Measurements from ENCODE around the gene GRIPAP1. TPM values are rescaled to one million over a fixed set of nuclear protein-coding genes. Genes with fewer than 3 reads are reported as not detected.
"Not testable (repeated sequence)": the region's sequence is repeated elsewhere in the genome, so short reads cannot be mapped to it uniquely, and the experiment has no call there.

Gene GRIPAP1
- total RNA-seq, 2 donors from 2014 or later = 32.0 to 36.9 TPM

- Histone ChIP-seq H3K4me3 (no peak overlapping the region), H3K36me3 (no peaks in the 10 kb centered on the region)
Observed at GRCh38 chrX:48992341-48992740, 9.7 kb downstream of the GRIPAP1 start.

GRCh38 chrX:48989483-48989882, 12.6 kb downstream of the GRIPAP1 start:
- DNase-seq = no peak
- H3K27ac ChIP-seq = no peak overlapping the region
- H3K4me1 ChIP-seq = no peaks in the 10 kb centered on the region
- H3K27me3 ChIP-seq = no peaks in the 10 kb centered on the region
- no peak overlapping the region for H3K4me3 ChIP-seq
- intact Hi-C loops (cut with DNase I) = no loop called here
- no peaks in the 10 kb centered on the region for H3K36me3 ChIP-seq
- no peaks in the 10 kb centered on the region for H3K9me3 ChIP-seq
- H3K9ac ChIP-seq (ENCODE audit: low read depth in 2 of 2, low read length in 2 of 2) = no peak overlapping the region
- TF ChIP-seq, protein P1, sequence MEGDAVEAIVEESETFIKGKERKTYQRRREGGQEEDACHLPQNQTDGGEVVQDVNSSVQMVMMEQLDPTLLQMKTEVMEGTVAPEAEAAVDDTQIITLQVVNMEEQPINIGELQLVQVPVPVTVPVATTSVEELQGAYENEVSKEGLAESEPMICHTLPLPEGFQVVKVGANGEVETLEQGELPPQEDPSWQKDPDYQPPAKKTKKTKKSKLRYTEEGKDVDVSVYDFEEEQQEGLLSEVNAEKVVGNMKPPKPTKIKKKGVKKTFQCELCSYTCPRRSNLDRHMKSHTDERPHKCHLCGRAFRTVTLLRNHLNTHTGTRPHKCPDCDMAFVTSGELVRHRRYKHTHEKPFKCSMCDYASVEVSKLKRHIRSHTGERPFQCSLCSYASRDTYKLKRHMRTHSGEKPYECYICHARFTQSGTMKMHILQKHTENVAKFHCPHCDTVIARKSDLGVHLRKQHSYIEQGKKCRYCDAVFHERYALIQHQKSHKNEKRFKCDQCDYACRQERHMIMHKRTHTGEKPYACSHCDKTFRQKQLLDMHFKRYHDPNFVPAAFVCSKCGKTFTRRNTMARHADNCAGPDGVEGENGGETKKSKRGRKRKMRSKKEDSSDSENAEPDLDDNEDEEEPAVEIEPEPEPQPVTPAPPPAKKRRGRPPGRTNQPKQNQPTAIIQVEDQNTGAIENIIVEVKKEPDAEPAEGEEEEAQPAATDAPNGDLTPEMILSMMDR (IDR thresholded peaks at IDR 0.05) = no peak

More at GRCh38 chrX:48992341-48992740, 9.7 kb downstream of the GRIPAP1 start:
- H3K9ac ChIP-seq (ENCODE audit: low read depth in 2 of 2, low read length in 2 of 2) = no peak overlapping the region
- no peaks in the 10 kb centered on the region for H3K9me3 ChIP-seq
- no peaks in the 10 kb centered on the region for H3K27me3 ChIP-seq
- intact Hi-C loops (cut with DNase I) = no loop called here
- no peak overlapping the region for H3K27ac ChIP-seq
- DNase-seq = no peak
- TF ChIP-seq, protein P1 (IDR thresholded peaks at IDR 0.05) = no peak
- H3K4me1 ChIP-seq = no peaks in the 10 kb centered on the region

DNA sequence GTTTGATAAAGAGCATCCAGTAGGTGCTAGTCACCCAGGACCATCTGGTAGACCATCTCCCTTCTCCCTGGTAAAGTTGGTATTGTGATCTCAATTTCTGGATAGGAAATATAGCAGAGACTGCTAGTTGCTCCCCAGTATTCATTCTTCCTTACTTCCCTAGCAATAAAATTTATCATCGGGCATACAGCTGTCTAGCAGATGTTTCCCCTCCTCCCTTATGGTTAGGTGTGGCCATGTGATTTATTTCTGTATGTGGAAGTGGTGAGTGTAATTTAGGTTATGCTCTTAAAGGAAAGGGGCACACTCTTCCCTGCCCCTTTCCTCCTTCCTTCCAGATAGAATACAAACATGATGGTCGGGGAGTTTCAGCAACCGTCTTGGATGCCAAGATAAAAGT, 18.2 kb downstream of the GRIPAP1 start:
- intact Hi-C loops (cut with DNase I) = no loop called here
- no peaks in the 10 kb centered on the region for H3K9me3 ChIP-seq
- H3K4me1 ChIP-seq = no peaks in the 10 kb centered on the region
- no peaks in the 10 kb centered on the region for H3K27me3 ChIP-seq
- no peaks in the 10 kb centered on the region for H3K36me3 ChIP-seq
- H3K4me3 ChIP-seq = no peak overlapping the region
- DNase-seq = no peak
- H3K9ac ChIP-seq (ENCODE audit: low read depth in 2 of 2, low read length in 2 of 2) = no peak overlapping the region
- TF ChIP-seq, protein P1 (IDR thresholded peaks at IDR 0.05) = no peak
- no peak overlapping the region for H3K27ac ChIP-seq

- TF ChIP-seq, protein P1 (IDR thresholded peaks at IDR 0.05) = no peak
- intact Hi-C loops (cut with DNase I) = no loop called here
- Histone ChIP-seq H3K4me1 (no peaks in the 10 kb centered on the region), H3K36me3 (no peaks in the 10 kb centered on the region), H3K27ac (no peak overlapping the region), H3K9me3 (no peaks in the 10 kb centered on the region), H3K27me3 (no peaks in the 10 kb centered on the region), H3K4me3 (no peak overlapping the region), H3K9ac (ENCODE audit: low read depth in 2 of 2, low read length in 2 of 2) (no peak overlapping the region)
- DNase-seq = no peak
Observed at GRCh38 chrX:48983081-48983480, 19.0 kb downstream of the GRIPAP1 start.

DNA sequence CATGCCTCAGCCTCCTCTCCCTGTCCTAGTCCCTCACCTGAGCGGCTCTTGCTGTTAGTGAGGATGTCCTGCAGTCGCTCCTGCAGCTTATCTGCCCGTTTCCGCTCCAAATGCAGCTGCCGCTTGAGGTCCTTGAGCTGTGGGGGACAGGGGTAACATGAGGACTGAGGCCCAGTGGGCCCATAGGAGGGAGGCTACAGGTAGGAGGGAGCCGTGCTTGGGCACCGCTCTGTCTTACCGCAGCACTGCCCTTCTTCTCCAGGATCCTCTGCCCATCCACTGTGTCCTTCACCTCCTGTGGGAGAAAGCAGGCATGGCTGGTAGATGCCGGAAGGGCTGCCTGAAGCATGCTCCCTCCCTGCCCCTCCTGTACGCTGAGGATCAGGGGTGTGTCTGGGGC, 20.9 kb downstream of the GRIPAP1 start:
- TF ChIP-seq, protein P1 (IDR thresholded peaks at IDR 0.05) = no peak
- H3K36me3 ChIP-seq = no peaks in the 10 kb centered on the region
- intact Hi-C loops (cut with DNase I) = no loop called here
- no peaks in the 10 kb centered on the region for H3K4me1 ChIP-seq
- no peaks in the 10 kb centered on the region for H3K9me3 ChIP-seq
- H3K27ac ChIP-seq = no peak overlapping the region
- no peaks in the 10 kb centered on the region for H3K27me3 ChIP-seq
- no peak overlapping the region for H3K4me3 ChIP-seq
- no peak for DNase-seq
- no peak overlapping the region for H3K9ac ChIP-seq (ENCODE audit: low read depth in 2 of 2, low read length in 2 of 2)

DNA sequence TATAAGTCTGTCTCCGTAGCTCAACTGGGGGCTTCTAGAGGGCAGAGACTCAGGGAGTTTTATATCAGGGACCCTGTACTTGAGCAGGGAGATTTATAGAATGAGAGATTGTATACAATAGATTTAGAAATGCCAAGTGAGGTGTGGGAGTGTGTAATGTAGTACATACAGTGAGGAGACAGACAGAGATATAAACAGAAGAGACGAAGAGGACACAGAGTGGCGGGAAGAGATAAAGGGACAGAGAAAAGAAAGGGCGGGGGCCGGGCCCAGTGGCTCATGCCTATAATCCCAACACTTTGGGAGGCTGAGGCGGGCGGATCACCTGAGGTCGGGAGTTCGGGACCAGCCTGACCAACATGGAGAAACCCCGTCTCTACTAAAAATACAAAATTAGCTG, 21.7 kb downstream of the GRIPAP1 start:
- H3K27me3 ChIP-seq; H3K27ac ChIP-seq; DNase-seq; H3K4me1 ChIP-seq; H3K4me3 ChIP-seq; H3K36me3 ChIP-seq; H3K9ac ChIP-seq (ENCODE audit: low read depth in 2 of 2, low read length in 2 of 2); intact Hi-C loops (cut with DNase I); H3K9me3 ChIP-seq: not testable (repeated sequence)

Measured in colonic mucosa (tissue), 4 donors.